HepG2 (cell line): Measurements from ENCODE around the gene MYO5A. TPM values are rescaled to one million over a fixed set of nuclear protein-coding genes. Genes with fewer than 3 reads are reported as not detected.
A peak's percentile ranks its signal among the peaks of the same experiment; 100 is the strongest.

ENCODE experiments used
- HDAC6 ChIP-seq: fragments of 200-600 bp; sonication (generic); IDR thresholded peaks from 2 replicates; pipeline ENCODE4 v1.7.0; 2017; ENCODE audit warnings: mild to moderate bottlenecking, antibody characterized with exemption, low read length, low read depth
- HOXA3 ChIP-seq: sonication (generic); formaldehyde crosslinking; IDR thresholded peaks from 2 replicates; pipeline ENCODE4 v1.5.0; 2020; ENCODE audit warnings: missing genetic modification reagents
- KLF9 ChIP-seq: IDR thresholded peaks from 2 replicates; pipeline ENCODE4 v1.6.1; 2016; ENCODE audit warnings: low read depth
- LCORL ChIP-seq, 2 experiments: fragments of 450-650 bp in 1 of 2; sonication (generic) in 1 of 2; formaldehyde crosslinking in 1 of 2; IDR thresholded peaks; 2 replicates each; pipeline versions ENCODE4 v1.5.0 to v1.6.1; 2017 to 2020; ENCODE audit warnings: antibody characterized with exemption in 1 of 2, missing genetic modification reagents in 1 of 2
- NPAS2 ChIP-seq: sonication (generic); formaldehyde crosslinking; IDR thresholded peaks from 2 replicates; pipeline ENCODE4 v1.8.0; 2022; ENCODE audit warnings: mild to moderate bottlenecking, missing genetic modification reagents, borderline replicate concordance
- RELA ChIP-seq: sonication (generic); formaldehyde crosslinking; IDR thresholded peaks from 2 replicates; pipeline ENCODE4 v1.4.0; 2020; ENCODE audit warnings: missing genetic modification reagents
- SOX13 ChIP-seq, 3 experiments: fragments of 450-650 bp in 1 of 3; sonication (generic) in 1 of 3; formaldehyde crosslinking in 1 of 3; IDR thresholded peaks in 2 of 3; conservative IDR thresholded peaks in 1 of 3; 2 replicates each; pipeline versions ENCODE4 v1.5.0 to v1.6.1; 2016 to 2020; ENCODE audit warnings: antibody characterized with exemption in 1 of 3, mild to moderate bottlenecking in 1 of 3, missing compliant biosample characterization in 1 of 3, missing genetic modification reagents in 1 of 3, moderate library complexity in 1 of 3
- THAP7 ChIP-seq: sonication (generic); formaldehyde crosslinking; IDR thresholded peaks from 2 replicates; pipeline ENCODE4 v1.8.1; 2023; ENCODE audit warnings: mild to moderate bottlenecking, missing genetic modification reagents
- ZNF160 ChIP-seq: sonication (generic); formaldehyde crosslinking; IDR thresholded peaks from 2 replicates; pipeline ENCODE4 v1.8.0; 2022; ENCODE audit warnings: mild to moderate bottlenecking, inconsistent platforms, missing genetic modification reagents
- ZNF562 ChIP-seq: sonication (generic); formaldehyde crosslinking; IDR thresholded peaks from 2 replicates; pipeline ENCODE4 v1.8.0; 2022; ENCODE audit warnings: missing genetic modification reagents, borderline replicate concordance
- ZNF564 ChIP-seq: sonication (generic); formaldehyde crosslinking; IDR thresholded peaks from 2 replicates; pipeline ENCODE4 v1.8.1; 2023; ENCODE audit warnings: mild to moderate bottlenecking, missing genetic modification reagents
- ZNF749 ChIP-seq: sonication (generic); formaldehyde crosslinking; IDR thresholded peaks from 2 replicates; pipeline ENCODE4 v1.8.0; 2022; ENCODE audit warnings: mild to moderate bottlenecking, missing genetic modification reagents, moderate library complexity, borderline replicate concordance
- ZNF878 ChIP-seq: sonication (generic); formaldehyde crosslinking; IDR thresholded peaks from 2 replicates; pipeline ENCODE4 v1.8.1; 2023; ENCODE audit warnings: mild to moderate bottlenecking, missing genetic modification reagents, moderate library complexity
- polyA plus RNA-seq, 8 experiments: library from polyadenylated mRNA; depleted of rRNA in 3 of 8; stranded (reverse) in 7 of 8; unstranded in 1 of 8; fragments of >200 nt; fragmentation: Illumina TruSeq in 4 of 8; extraction: Trizol in 4 of 8; gene quantifications; 2 replicates each; pipeline versions ENCODE4 v1.2.1 to v1.2.3, GENCODE V29; 2011 to 2016; ENCODE audit warnings: low read depth in 4 of 8, missing spikeins in 1 of 8, mixed read lengths in 1 of 8; ENCODE audit not compliant: insufficient read depth in 1 of 8
- total RNA-seq, 5 experiments: library from RNA; depleted of rRNA; stranded (reverse); fragments of >200 nt; fragmentation: Illumina TruSeq; extraction: Trizol; gene quantifications; 2 replicates each; pipeline ENCODE4 v1.2.3, GENCODE V29; 2016; ENCODE audit warnings: low read depth in 1 of 5
- TF ChIP-seq, protein P1 (sequence below): sonication (generic); formaldehyde crosslinking; IDR thresholded peaks from 2 replicates; pipeline ENCODE4 v1.4.0; 2020; ENCODE audit warnings: mild to moderate bottlenecking, missing genetic modification reagents
- TF ChIP-seq, protein P2 (sequence below): sonication (generic); formaldehyde crosslinking; IDR thresholded peaks from 2 replicates; pipeline ENCODE4 v1.5.1; 2020; ENCODE audit warnings: mild to moderate bottlenecking, missing genetic modification reagents, borderline replicate concordance
- TF ChIP-seq, protein P3 (sequence below): sonication (generic); formaldehyde crosslinking; conservative IDR thresholded peaks from 2 replicates; pipeline ENCODE4 v1.4.0; 2020; ENCODE audit warnings: missing genetic modification reagents
- TF ChIP-seq, protein P4 (sequence below): sonication (generic); formaldehyde crosslinking; IDR thresholded peaks from 2 replicates; pipeline ENCODE4 v1.5.0; 2020; ENCODE audit warnings: mild to moderate bottlenecking, missing genetic modification reagents

MYO5A gene
- total and polyA plus RNA-seq, 2 of the 13 experiments (the other 11 are each of a cell fraction or from before 2014, with no cell fraction given) = 2.8 to 4.8 TPM

DNA sequence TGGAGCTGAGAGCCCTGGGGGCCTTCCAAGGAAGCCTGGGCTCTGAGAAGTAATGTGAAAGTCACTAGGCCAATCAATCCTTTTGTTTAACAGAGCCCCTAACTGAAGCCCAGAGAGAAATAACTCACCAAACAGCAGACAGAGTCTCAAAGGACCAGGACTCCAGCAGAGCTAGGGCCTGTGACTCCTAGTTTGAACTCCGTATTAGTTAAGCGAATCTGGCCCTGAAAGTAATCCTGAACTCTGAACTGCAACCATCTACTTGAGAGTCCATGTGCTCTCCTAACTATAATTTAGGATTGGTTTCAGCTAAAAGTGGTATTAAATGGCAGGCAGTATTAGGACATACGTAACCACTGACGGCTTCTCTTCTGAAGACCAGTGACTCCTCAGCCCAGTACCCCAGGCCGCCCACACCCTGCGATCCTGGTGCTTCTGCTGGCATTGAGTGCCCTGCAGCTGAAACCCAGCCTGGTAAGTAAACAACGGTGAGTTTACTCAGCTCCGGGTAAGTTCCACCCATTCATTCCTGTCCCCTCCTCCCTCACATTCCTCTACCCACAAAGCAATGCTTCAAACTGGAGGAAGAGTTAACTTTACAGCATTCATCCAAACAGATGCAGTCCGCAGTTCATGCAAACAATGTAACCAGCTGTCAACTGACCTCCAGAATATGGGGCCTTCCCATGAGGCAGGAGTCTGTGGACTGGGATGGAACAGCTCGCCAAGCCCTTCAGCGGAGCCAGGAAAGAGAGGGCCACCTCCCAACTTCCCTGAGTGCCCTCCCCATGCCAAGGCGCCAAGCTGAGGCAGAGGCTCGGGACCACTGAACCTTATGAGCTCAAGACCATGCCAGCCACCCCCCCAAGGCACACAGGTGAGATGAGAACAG lies 240.4 kb downstream of the MYO5A start (continued):
- TF ChIP-seq, protein P1, sequence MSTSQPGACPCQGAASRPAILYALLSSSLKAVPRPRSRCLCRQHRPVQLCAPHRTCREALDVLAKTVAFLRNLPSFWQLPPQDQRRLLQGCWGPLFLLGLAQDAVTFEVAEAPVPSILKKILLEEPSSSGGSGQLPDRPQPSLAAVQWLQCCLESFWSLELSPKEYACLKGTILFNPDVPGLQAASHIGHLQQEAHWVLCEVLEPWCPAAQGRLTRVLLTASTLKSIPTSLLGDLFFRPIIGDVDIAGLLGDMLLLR (CRISPR knock-in tag) = 0 out of 2 replicates have a peak, but pooled peaks have one; percentile 31
- TF ChIP-seq ZNF749 (CRISPR knock-in tag) (peak; percentile 75; the same call in 1 of the 2 replicates), ZNF564 (CRISPR knock-in tag) (peak; percentile 82), HDAC6 (no peak), NPAS2 (no peak), ZNF160 (CRISPR knock-in tag) (no peak), RELA (0 out of 2 replicates have a peak, but pooled peaks have one; percentile 45), KLF9 (no peak), ZNF562 (CRISPR knock-in tag) (no peak), THAP7 (CRISPR knock-in tag) (peak; percentile 23; the same call in 1 of the 2 replicates), HOXA3 (CRISPR knock-in tag) (peak; percentile 86), LCORL (IDR thresholded peaks at IDR 0.05) (peak; percentile 65; the same call in 1 of the 2 replicates), LCORL (CRISPR knock-in tag; IDR thresholded peaks at IDR 0.05) (peak; percentile 96), SOX13 (IDR thresholded peaks at IDR 0.05) (peak; percentile 79), SOX13 (CRISPR knock-in tag; conservative IDR thresholded peaks at IDR 0.05 in 1 of 2, IDR thresholded peaks at IDR 0.05 in 1 of 2) (peak in 1 of 2 experiments; percentile 95; a peak in 2 of 4 replicates), ZNF878 (CRISPR knock-in tag) (peak; percentile 83; the same call in 1 of the 2 replicates)
- TF ChIP-seq, protein P2, sequence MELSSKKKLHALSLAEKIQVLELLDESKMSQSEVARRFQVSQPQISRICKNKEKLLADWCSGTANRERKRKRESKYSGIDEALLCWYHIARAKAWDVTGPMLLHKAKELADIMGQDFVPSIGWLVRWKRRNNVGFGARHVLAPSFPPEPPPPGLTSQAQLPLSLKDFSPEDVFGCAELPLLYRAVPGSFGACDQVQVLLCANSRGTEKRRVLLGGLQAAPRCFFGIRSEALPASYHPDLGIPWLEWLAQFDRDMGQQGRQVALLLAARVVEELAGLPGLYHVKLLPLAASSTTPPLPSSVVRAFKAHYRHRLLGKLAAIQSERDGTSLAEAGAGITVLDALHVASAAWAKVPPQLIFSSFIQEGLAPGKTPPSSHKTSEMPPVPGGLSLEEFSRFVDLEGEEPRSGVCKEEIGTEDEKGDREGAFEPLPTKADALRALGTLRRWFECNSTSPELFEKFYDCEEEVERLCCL (CRISPR knock-in tag) = 0 out of 2 replicates have a peak, but pooled peaks have one; percentile 45
- TF ChIP-seq, protein P3, sequence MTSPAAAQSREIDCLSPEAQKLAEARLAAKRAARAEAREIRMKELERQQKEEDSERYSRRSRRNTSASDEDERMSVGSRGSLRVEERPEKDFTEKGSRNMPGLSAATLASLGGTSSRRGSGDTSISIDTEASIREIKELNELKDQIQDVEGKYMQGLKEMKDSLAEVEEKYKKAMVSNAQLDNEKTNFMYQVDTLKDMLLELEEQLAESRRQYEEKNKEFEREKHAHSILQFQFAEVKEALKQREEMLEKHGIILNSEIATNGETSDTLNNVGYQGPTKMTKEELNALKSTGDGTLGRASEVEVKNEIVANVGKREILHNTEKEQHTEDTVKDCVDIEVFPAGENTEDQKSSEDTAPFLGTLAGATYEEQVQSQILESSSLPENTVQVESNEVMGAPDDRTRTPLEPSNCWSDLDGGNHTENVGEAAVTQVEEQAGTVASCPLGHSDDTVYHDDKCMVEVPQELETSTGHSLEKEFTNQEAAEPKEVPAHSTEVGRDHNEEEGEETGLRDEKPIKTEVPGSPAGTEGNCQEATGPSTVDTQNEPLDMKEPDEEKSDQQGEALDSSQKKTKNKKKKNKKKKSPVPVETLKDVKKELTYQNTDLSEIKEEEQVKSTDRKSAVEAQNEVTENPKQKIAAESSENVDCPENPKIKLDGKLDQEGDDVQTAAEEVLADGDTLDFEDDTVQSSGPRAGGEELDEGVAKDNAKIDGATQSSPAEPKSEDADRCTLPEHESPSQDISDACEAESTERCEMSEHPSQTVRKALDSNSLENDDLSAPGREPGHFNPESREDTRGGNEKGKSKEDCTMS (CRISPR knock-in tag) = no peak
- TF ChIP-seq, protein P4, sequence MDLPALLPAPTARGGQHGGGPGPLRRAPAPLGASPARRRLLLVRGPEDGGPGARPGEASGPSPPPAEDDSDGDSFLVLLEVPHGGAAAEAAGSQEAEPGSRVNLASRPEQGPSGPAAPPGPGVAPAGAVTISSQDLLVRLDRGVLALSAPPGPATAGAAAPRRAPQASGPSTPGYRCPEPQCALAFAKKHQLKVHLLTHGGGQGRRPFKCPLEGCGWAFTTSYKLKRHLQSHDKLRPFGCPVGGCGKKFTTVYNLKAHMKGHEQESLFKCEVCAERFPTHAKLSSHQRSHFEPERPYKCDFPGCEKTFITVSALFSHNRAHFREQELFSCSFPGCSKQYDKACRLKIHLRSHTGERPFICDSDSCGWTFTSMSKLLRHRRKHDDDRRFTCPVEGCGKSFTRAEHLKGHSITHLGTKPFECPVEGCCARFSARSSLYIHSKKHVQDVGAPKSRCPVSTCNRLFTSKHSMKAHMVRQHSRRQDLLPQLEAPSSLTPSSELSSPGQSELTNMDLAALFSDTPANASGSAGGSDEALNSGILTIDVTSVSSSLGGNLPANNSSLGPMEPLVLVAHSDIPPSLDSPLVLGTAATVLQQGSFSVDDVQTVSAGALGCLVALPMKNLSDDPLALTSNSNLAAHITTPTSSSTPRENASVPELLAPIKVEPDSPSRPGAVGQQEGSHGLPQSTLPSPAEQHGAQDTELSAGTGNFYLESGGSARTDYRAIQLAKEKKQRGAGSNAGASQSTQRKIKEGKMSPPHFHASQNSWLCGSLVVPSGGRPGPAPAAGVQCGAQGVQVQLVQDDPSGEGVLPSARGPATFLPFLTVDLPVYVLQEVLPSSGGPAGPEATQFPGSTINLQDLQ (CRISPR knock-in tag) = no peak
